IPS-NIHi7 (cell line): Measurements from ENCODE around the gene GDPD2.
A peak's percentile ranks its signal among the peaks of the same experiment; 100 is the strongest.

Experiments used
- DNase-seq: peaks from one replicate; pipeline ENCODE4 v3.0.0; 2012; ENCODE audit warnings: mixed read lengths; ENCODE audit errors: extremely low spot score

Gene GDPD2

GRCh38 chrX:70476166-70476933 is 53.2 kb downstream of the GDPD2 start:
- DNase-seq = no peak

- peak; percentile 26 for DNase-seq
Observed at GRCh38 chrX:70476934-70477733, 54.0 kb downstream of the GDPD2 start.

- DNase-seq = no peak
Observed at GRCh38 chrX:70477734-70478075, 54.6 kb downstream of the GDPD2 start.

GRCh38 chrX:70478526-70479245 is 55.6 kb downstream of the GDPD2 start:
- DNase-seq = no peak

- DNase-seq = no peak
Observed at GRCh38 chrX:70479247-70479921, 56.3 kb downstream of the GDPD2 start.

- DNase-seq = no peak
Observed at GRCh38 chrX:70479922-70480659, 57.0 kb downstream of the GDPD2 start.

GRCh38 chrX:70480660-70481018 is 57.5 kb downstream of the GDPD2 start:
- DNase-seq = no peak

- no peak for DNase-seq
Observed at GRCh38 chrX:70481471-70482270, 58.6 kb downstream of the GDPD2 start.

GRCh38 chrX:70482300-70482699 is 59.2 kb downstream of the GDPD2 start:
- DNase-seq = no peak
